ENCODE results near the gene XRCC1. TPM values are rescaled to one million over a fixed set of nuclear protein-coding genes. Genes with fewer than 3 reads are reported as not detected.

XRCC1 gene
- total RNA-seq, 1 donor from 2014 or later = 10.5 TPM

GRCh38 chr19:43620061-43621001, 45.0 kb upstream of the XRCC1 start:
- H3K4me3 ChIP-seq (ENCODE audit: low read depth, low read length) = peak overlapping the region; percentile 57
- TF ChIP-seq CTCF (IDR thresholded peaks at IDR 0.05; ENCODE audit: insufficient read depth, low read length, severe bottlenecking) = no peak
- no peaks in the 10 kb centered on the region for H3K36me3 ChIP-seq (ENCODE audit: control insufficient read depth, insufficient read depth, low read length)
- DNase-seq (ENCODE audit: low read depth) (no peak), FAIRE-seq (no peak)
- H3K27me3 ChIP-seq (ENCODE audit: control insufficient read depth, insufficient read depth, low read length) = no peaks in the 10 kb centered on the region

GRCh38 chr19:43619262-43620060, 44.1 kb upstream of the XRCC1 start, which contains the start of gene ZNF428:
ZNF428 (minus strand) TSS chr19:43619629; CDS start chr19:43614304, 5,325 bp downstream.
- FAIRE-seq = no peak
- peak within 1 kb of the TSS; percentile 57 for H3K4me3 ChIP-seq (ENCODE audit: low read depth, low read length)
- H3K36me3 ChIP-seq (ENCODE audit: control insufficient read depth, insufficient read depth, low read length) = no peaks in the 10 kb centered on the region
- peak; percentile 72 for DNase-seq (ENCODE audit: low read depth)
- TF ChIP-seq CTCF (IDR thresholded peaks at IDR 0.05; ENCODE audit: insufficient read depth, low read length, severe bottlenecking) = no peak
- H3K27me3 ChIP-seq (ENCODE audit: control insufficient read depth, insufficient read depth, low read length) = no peaks in the 10 kb centered on the region

GRCh38 chr19:43618921-43619261, 43.6 kb upstream of the XRCC1 start:
- FAIRE-seq (peak; percentile 23), DNase-seq (ENCODE audit: low read depth) (no peak)
- H3K27me3 ChIP-seq (ENCODE audit: control insufficient read depth, insufficient read depth, low read length) = no peaks in the 10 kb centered on the region
- no peak for TF ChIP-seq CTCF (IDR thresholded peaks at IDR 0.05; ENCODE audit: insufficient read depth, low read length, severe bottlenecking)
- peak overlapping the region; percentile 57 for H3K4me3 ChIP-seq (ENCODE audit: low read depth, low read length)
- no peaks in the 10 kb centered on the region for H3K36me3 ChIP-seq (ENCODE audit: control insufficient read depth, insufficient read depth, low read length)

- Histone ChIP-seq H3K36me3 (ENCODE audit: control insufficient read depth, insufficient read depth, low read length) (no peaks in the 10 kb centered on the region), H3K4me3 (ENCODE audit: low read depth, low read length) (no peak overlapping the region), H3K27me3 (ENCODE audit: control insufficient read depth, insufficient read depth, low read length) (no peaks in the 10 kb centered on the region)
- TF ChIP-seq CTCF (IDR thresholded peaks at IDR 0.05; ENCODE audit: insufficient read depth, low read length, severe bottlenecking) = no peak
- FAIRE-seq (no peak), DNase-seq (ENCODE audit: low read depth) (no peak)
Observed at GRCh38 chr19:43616954-43617353, 41.6 kb upstream of the XRCC1 start.

GRCh38 chr19:43616306-43616705, 41.0 kb upstream of the XRCC1 start:
- FAIRE-seq = no peak
- DNase-seq (ENCODE audit: low read depth) = no peak
- TF ChIP-seq CTCF (IDR thresholded peaks at IDR 0.05; ENCODE audit: insufficient read depth, low read length, severe bottlenecking) = no peak
- H3K4me3 ChIP-seq (ENCODE audit: low read depth, low read length) = no peak overlapping the region
- H3K36me3 ChIP-seq (ENCODE audit: control insufficient read depth, insufficient read depth, low read length) = peaks cover 1% of the 10 kb centered on the region
- H3K27me3 ChIP-seq (ENCODE audit: control insufficient read depth, insufficient read depth, low read length) = no peaks in the 10 kb centered on the region

Data from bronchial epithelial cell (primary cell).